NB4 (cell line): ENCODE results near the gene SLC35B2.
A peak's percentile ranks its signal among the peaks of the same experiment; 100 is the strongest.

Source experiments
- DNase-seq: peaks from one replicate; pipeline ENCODE4 v3.0.0; 2010; ENCODE audit warnings: low read depth
- H3K4me3 ChIP-seq: one replicate; pipeline ENCODE4 v1.5.1; 2011; ENCODE audit warnings: mild to moderate bottlenecking, low read depth, low read length, moderate library complexity
- MYC ChIP-seq: IDR thresholded peaks from 2 replicates; pipeline ENCODE4 v1.6.1; 2011; ENCODE audit warnings: low read depth, low read length
- POLR2A ChIP-seq: IDR thresholded peaks from 2 replicates; pipeline ENCODE4 v1.6.1; 2011; ENCODE audit warnings: mild to moderate bottlenecking; ENCODE audit not compliant: insufficient read length; ENCODE audit errors: extremely low read depth
- TF ChIP-seq, protein P1 (sequence below): IDR thresholded peaks from one replicate; pipeline ENCODE4 v1.5.1; 2012; ENCODE audit warnings: low read depth, low read length
- TF ChIP-seq, protein P2 (sequence below): IDR thresholded peaks from 2 replicates; pipeline ENCODE4 v1.6.1; 2011; ENCODE audit warnings: low read depth, low read length

Gene SLC35B2

DNA sequence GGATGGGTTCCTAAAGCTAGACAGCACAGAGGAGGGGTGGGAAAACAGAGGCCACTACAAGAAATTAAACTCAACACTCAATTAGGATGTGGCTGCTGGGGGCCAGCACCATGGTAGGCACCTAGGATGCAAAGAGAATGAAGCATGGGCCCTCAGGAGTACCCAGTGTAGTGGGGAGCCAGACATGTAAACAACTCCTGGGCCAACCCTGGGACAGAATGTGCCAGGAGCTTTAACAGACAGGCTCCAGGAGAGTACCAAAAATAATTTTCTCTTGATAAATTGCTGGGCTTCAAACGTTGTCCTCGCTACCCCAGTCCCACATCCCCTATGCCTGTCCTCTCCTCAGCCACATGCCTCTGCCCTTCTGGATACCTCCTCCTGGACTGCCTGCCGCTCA, 14.6 kb upstream of the SLC35B2 start:
- TF ChIP-seq, protein P1, sequence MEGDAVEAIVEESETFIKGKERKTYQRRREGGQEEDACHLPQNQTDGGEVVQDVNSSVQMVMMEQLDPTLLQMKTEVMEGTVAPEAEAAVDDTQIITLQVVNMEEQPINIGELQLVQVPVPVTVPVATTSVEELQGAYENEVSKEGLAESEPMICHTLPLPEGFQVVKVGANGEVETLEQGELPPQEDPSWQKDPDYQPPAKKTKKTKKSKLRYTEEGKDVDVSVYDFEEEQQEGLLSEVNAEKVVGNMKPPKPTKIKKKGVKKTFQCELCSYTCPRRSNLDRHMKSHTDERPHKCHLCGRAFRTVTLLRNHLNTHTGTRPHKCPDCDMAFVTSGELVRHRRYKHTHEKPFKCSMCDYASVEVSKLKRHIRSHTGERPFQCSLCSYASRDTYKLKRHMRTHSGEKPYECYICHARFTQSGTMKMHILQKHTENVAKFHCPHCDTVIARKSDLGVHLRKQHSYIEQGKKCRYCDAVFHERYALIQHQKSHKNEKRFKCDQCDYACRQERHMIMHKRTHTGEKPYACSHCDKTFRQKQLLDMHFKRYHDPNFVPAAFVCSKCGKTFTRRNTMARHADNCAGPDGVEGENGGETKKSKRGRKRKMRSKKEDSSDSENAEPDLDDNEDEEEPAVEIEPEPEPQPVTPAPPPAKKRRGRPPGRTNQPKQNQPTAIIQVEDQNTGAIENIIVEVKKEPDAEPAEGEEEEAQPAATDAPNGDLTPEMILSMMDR, result no peak
- H3K4me3 ChIP-seq, result no peak overlapping the region
- no peak for DNase-seq

DNA sequence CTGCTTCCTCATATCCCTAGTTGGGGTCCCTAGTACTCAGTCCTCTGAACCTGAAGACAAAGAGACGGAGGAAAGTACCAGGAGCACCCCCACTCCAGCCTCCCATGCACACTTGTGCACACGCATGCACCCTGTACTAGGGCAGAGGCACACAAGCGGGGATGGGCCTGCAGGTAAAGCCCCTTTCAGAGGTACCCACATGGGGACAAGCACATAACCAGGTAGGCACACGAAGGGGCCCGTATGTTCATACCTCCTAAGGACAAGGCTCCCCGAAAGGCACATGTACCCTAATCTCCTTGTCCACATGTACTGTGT, 14.0 kb upstream of the SLC35B2 start:
- DNase-seq, result no peak
- TF ChIP-seq MYC, result no peak
- TF ChIP-seq, protein P2, sequence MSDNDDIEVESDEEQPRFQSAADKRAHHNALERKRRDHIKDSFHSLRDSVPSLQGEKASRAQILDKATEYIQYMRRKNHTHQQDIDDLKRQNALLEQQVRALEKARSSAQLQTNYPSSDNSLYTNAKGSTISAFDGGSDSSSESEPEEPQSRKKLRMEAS, result no peak
- TF ChIP-seq, protein P1, result no peak
- TF ChIP-seq POLR2A, result no peak
- H3K4me3 ChIP-seq, result no peak overlapping the region

DNA sequence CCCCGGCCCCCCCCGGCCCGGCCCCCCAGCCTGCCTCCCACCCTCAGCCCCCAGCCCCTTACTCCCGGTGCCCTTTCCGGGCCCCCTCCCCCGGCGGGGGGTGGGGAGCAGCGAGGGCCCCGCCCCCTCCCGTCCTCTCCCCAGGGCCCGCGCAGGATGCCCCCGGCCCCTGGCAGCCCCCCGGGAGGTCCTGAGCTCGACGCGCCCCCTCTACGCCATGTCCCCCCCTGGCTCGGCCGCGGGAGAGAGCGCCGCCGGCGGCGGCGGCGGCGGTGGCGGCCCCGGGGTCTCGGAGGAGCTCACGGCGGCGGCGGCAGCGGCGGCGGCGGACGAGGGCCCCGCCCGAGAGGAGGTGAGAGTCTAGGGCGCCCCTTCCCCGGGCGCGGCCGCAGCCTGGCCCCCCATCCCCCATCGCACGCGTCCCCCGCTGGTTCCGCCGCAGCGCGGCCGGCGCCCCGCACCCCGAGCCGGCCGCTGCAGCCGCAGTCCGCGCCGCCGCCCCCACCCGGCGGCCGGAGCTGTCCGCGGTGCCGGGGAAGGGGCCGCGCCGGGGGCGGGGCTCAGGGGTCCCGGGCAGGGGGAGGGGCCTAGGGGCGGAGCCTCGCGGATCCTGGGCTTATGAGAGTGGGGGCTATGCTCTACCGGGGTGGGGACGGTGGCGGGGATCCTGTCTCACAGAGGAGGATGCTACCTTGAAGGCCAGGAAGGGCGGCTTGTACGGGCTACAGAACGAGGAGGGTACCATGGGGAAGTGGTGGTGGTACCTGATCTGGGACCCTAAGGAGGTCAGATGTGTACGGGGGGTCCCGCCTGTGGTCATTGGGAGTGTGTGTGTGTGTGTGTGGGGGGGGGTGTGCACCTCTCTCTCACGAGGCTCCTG, 13.4 kb upstream of the SLC35B2 start:
- no peak overlapping the region for H3K4me3 ChIP-seq
- DNase-seq, result no peak
- no peak for TF ChIP-seq MYC
- no peak for TF ChIP-seq POLR2A

DNA sequence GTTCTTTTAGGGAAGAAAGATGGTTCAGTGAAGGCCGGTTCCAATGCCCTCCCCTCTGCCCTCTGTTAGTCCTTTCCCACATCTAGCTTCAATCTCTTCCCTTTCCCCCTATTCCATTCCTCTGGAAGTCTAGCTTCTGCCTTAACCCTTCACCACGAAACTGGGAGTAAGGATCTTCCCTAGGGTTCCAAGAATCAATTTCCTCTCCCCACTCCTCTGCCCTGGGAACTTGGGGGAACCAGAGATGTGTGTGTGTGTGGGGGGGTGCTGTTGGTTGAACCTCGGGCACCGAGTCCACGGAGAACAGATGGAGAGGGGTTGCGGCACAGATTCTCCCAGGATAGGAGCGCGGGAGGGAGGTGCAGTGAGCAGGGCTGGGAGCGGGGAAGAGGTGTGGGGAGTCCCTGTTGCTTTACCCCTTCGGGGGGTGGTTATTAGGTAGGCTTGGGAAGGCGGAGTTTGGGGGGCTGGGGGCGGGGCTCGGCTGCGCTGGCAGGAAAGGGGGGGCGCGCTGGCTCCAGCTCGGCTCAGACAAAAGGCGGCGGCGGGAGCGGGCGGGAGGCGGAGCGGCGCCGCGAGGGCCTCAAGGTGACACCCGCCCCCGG, 12.7 kb upstream of the SLC35B2 start, which contains the start of gene TMEM151B:
Gene TMEM151B, plus strand, starts transcription at position 530 of the 605 bp plus-strand sequence. CDS start 293 bp downstream, outside the sequence.
- no peak for DNase-seq
- TF ChIP-seq POLR2A (no peak), MYC (no peak)
- TF ChIP-seq, protein P2, result no peak
- TF ChIP-seq, protein P1, result no peak

DNA sequence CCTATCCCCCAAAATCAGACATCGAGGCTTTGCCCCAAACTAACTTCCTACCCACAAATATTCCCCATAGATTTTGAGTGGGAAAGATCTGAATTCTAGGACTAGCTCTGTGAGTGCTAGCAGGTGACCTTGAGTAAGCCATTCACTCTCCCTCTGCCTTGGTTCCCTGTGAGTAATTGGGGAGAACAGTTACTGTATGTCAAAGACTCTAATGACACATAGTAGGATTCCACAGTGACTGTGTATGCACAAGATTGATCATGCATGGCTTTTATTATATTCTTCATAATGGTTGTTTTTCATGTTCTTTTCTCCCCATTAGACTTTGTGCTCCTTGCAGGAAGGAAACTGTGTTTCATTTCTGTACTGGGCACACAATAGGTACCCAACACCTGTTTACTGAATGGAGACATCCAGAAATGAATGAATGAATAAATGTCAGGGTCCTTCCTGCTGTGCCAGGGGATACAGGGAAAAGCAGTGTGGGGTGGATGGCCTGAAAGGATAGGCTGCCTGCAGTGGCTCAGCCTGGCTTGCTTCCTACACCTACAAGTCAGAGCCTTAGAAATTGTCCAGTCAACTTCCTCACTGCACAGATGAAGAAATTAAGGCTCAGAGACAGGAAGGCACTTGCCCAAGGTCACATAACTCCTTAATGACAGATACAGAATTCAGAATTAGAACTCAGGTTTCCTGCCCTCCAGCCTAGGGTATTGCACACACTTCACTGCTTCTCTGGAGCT, 12.0 kb upstream of the SLC35B2 start:
- TF ChIP-seq MYC (no peak), POLR2A (no peak)
- TF ChIP-seq, protein P2, result no peak
- TF ChIP-seq, protein P1, result no peak
- H3K4me3 ChIP-seq, result no peak overlapping the region
- no peak for DNase-seq

More for the DNA sequence above, 12.7 kb upstream of the SLC35B2 start, which contains the start of gene TMEM151B:
- no peak within 1 kb of the TSS for H3K4me3 ChIP-seq

DNA sequence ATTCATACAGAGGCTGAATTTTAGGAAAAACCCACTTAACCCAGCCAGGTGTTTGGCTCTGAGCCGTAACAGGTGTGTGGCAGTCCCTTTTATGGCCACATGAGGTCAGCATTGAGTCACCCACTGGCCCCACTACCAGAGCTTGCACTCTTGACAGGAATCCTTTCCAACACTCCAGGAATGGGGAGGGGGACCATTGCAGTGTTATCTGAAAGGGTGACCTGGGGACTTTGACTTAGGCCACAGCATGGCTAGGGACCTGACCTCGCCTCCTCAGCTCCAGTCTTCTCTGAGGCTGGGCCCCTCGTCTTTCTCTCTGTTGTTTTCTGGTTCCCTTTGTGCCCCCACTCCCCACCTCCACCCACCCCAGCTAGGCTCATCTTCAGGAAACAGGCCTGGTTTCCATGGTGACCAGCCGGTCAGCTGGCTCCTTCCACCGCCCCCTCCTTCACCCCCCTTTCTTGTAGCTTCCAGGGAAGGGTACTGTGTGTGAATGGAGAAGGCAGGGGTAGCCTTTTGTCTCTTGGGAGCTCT, 10.8 kb upstream of the SLC35B2 start:
- H3K4me3 ChIP-seq, result no peak overlapping the region
- peak; percentile 64 for DNase-seq
- TF ChIP-seq, protein P1, result peak; percentile 92
- TF ChIP-seq POLR2A (no peak), MYC (no peak)
- TF ChIP-seq, protein P2, result peak; percentile 45
